ENCODE measurements around the gene OR8D4.

Gene OR8D4

DNA sequence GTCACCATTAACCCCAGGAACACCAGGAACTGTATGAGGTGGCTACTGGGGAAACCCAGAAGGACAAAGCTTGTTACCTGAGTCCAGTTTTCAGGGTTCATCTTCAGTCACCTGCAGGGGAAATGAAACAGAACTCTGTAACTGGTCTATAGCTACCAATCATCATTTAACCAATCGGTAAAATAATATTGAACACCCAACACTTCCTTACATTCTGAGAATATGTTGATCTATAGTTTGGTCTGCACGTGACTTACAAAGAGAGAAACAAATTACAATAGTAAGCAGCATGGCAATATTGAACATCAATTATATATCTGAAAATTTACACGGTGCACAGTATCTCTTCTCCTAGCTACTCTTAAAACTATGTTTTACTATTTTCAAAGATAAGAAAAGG, 41.8 kb downstream of the OR8D4 start, which contains the start of gene OR6T1:
Gene OR6T1, minus strand, starts transcription at position 101 of the 400 bp plus-strand sequence. Its CDS starts 0 bp downstream, at position 101.
- ATAC-seq, result no peak
- TF ChIP-seq OSR1 (CRISPR knock-in tag; IDR thresholded peaks at IDR 0.05) (no peak), BACH2 (CRISPR knock-in tag; IDR thresholded peaks at IDR 0.05; ENCODE audit: borderline replicate concordance) (no peak), ZFP3 (CRISPR knock-in tag; IDR thresholded peaks at IDR 0.05) (no peak), ZFP30 (CRISPR knock-in tag; IDR thresholded peaks at IDR 0.05) (no peak), CREB5 (CRISPR knock-in tag; IDR thresholded peaks at IDR 0.05; ENCODE audit: low read depth) (no peak), ESRRG (CRISPR knock-in tag; IDR thresholded peaks at IDR 0.05) (no peak), TOX (CRISPR knock-in tag; IDR thresholded peaks at IDR 0.05; ENCODE audit: borderline replicate concordance) (no peak), PATZ1 (CRISPR knock-in tag; IDR thresholded peaks at IDR 0.05; ENCODE audit: borderline replicate concordance) (no peak), CSDC2 (CRISPR knock-in tag; IDR thresholded peaks at IDR 0.05) (no peak), ZNF565 (CRISPR knock-in tag; conservative IDR thresholded peaks at IDR 0.05; ENCODE audit: low read depth) (no peak), RARB (CRISPR knock-in tag; IDR thresholded peaks at IDR 0.05) (no peak)

DNA sequence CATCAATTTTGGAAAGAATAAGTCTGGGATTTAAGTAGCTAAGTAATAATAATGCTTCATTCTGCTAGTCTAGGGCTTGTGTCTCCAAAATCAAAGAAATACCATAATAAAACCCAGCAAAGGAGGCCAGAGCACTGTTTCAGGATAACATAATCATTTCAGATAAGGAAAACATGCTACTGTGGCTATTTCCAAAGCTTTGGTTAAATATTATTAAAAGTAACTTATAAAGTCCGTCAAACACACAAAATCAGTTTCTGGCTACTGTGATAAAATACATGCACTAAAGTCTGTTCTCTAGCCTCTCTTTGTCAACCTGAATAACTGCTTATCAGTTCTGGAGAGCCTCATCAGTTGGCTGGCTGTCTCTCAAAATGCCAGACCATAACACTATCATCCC, 43.2 kb downstream of the OR8D4 start:
- no peak for TF ChIP-seq ZFP30 (CRISPR knock-in tag; IDR thresholded peaks at IDR 0.05)
- no peak for TF ChIP-seq POU6F1 (CRISPR knock-in tag; IDR thresholded peaks at IDR 0.05; ENCODE audit: borderline replicate concordance, low read depth)
- TF ChIP-seq PATZ1 (CRISPR knock-in tag; IDR thresholded peaks at IDR 0.05; ENCODE audit: borderline replicate concordance), result no peak
- no peak for TF ChIP-seq ISL1 (CRISPR knock-in tag; IDR thresholded peaks at IDR 0.05)
- no peak for TF ChIP-seq CSDC2 (CRISPR knock-in tag; IDR thresholded peaks at IDR 0.05)
- no peak for TF ChIP-seq ZNF8 (CRISPR knock-in tag; IDR thresholded peaks at IDR 0.05)
- TF ChIP-seq CREB5 (CRISPR knock-in tag; IDR thresholded peaks at IDR 0.05; ENCODE audit: low read depth), result no peak
- TF ChIP-seq BACH2 (CRISPR knock-in tag; IDR thresholded peaks at IDR 0.05; ENCODE audit: borderline replicate concordance), result no peak
- TF ChIP-seq, protein P1, sequence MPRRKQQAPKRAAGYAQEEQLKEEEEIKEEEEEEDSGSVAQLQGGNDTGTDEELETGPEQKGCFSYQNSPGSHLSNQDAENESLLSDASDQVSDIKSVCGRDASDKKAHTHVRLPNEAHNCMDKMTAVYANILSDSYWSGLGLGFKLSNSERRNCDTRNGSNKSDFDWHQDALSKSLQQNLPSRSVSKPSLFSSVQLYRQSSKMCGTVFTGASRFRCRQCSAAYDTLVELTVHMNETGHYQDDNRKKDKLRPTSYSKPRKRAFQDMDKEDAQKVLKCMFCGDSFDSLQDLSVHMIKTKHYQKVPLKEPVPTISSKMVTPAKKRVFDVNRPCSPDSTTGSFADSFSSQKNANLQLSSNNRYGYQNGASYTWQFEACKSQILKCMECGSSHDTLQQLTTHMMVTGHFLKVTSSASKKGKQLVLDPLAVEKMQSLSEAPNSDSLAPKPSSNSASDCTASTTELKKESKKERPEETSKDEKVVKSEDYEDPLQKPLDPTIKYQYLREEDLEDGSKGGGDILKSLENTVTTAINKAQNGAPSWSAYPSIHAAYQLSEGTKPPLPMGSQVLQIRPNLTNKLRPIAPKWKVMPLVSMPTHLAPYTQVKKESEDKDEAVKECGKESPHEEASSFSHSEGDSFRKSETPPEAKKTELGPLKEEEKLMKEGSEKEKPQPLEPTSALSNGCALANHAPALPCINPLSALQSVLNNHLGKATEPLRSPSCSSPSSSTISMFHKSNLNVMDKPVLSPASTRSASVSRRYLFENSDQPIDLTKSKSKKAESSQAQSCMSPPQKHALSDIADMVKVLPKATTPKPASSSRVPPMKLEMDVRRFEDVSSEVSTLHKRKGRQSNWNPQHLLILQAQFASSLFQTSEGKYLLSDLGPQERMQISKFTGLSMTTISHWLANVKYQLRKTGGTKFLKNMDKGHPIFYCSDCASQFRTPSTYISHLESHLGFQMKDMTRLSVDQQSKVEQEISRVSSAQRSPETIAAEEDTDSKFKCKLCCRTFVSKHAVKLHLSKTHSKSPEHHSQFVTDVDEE (CRISPR knock-in tag; IDR thresholded peaks at IDR 0.05), result no peak
- TF ChIP-seq ZC3H10 (CRISPR knock-in tag; IDR thresholded peaks at IDR 0.05), result no peak
- TF ChIP-seq RARB (CRISPR knock-in tag; IDR thresholded peaks at IDR 0.05), result no peak
- no peak for TF ChIP-seq PPARA (CRISPR knock-in tag; IDR thresholded peaks at IDR 0.05; ENCODE audit: borderline replicate concordance)
- TF ChIP-seq, protein P2, sequence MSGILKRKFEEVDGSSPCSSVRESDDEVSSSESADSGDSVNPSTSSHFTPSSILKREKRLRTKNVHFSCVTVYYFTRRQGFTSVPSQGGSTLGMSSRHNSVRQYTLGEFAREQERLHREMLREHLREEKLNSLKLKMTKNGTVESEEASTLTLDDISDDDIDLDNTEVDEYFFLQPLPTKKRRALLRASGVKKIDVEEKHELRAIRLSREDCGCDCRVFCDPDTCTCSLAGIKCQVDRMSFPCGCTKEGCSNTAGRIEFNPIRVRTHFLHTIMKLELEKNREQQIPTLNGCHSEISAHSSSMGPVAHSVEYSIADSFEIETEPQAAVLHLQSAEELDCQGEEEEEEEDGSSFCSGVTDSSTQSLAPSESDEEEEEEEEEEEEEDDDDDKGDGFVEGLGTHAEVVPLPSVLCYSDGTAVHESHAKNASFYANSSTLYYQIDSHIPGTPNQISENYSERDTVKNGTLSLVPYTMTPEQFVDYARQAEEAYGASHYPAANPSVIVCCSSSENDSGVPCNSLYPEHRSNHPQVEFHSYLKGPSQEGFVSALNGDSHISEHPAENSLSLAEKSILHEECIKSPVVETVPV (CRISPR knock-in tag; IDR thresholded peaks at IDR 0.05), result no peak
- TF ChIP-seq ARNTL (CRISPR knock-in tag; IDR thresholded peaks at IDR 0.05; ENCODE audit: borderline replicate concordance, low read depth), result no peak
- TF ChIP-seq TCF4 (CRISPR knock-in tag; IDR thresholded peaks at IDR 0.05; ENCODE audit: borderline replicate concordance), result no peak
- TF ChIP-seq ZNF565 (CRISPR knock-in tag; conservative IDR thresholded peaks at IDR 0.05; ENCODE audit: low read depth), result no peak
- no peak for TF ChIP-seq OSR1 (CRISPR knock-in tag; IDR thresholded peaks at IDR 0.05)
- no peak for TF ChIP-seq ZNF70 (CRISPR knock-in tag; IDR thresholded peaks at IDR 0.05)
- no peak for TF ChIP-seq SNAI2 (CRISPR knock-in tag; IDR thresholded peaks at IDR 0.05)
- ATAC-seq, result no peak

Data from SK-N-SH treated with all-trans-retinoic acid at 6 μM for 48 hours (cell line).